Measurements from ENCODE around the gene ACVR1B. TPM values are rescaled to one million over a fixed set of nuclear protein-coding genes. Genes with fewer than 3 reads are reported as not detected.

ACVR1B gene
- total and polyA plus RNA-seq, 2 of the 8 experiments (the other 6 are each of a cell fraction or from before 2014, with no cell fraction given): 16.0 to 19.2 TPM

GRCh38 chr12:51920046-51920445 lies 31.5 kb upstream of the ACVR1B start:
- no peaks in the 10 kb centered on the region for H3K9me3 ChIP-seq (ENCODE audit: insufficient read depth in 2 of 2, low read depth in 1 of 2, low read length in 1 of 2)
- no peaks in the 10 kb centered on the region for H3K79me2 ChIP-seq (ENCODE audit: control insufficient read depth in 1 of 2, insufficient read depth in 2 of 2, low read length in 2 of 2)
- peaks cover 2 to 14% (median 10%) of the 10 kb centered on the region in 4 experiments for H3K4me1 ChIP-seq (replicated peaks in 1 of 4; ENCODE audit: control insufficient read depth in 3 of 4, insufficient read depth in 4 of 4, low read length in 3 of 4)
- no peaks in the 10 kb centered on the region; the same call in 1 of the 2 replicates for H3K23me2 ChIP-seq (ENCODE audit: low read depth, low read length)
- H3K23ac ChIP-seq (ENCODE audit: insufficient read length): no peak overlapping the region
- TF ChIP-seq TAF1 (IDR thresholded peaks at IDR 0.05; ENCODE audit: low read depth, low read length): no peak
- no peak for TF ChIP-seq SIN3A (conservative IDR thresholded peaks at IDR 0.05 in 1 of 2, IDR thresholded peaks at IDR 0.05 in 1 of 2; ENCODE audit: low read depth in 1 of 2, low read length in 2 of 2)
- no peak for TF ChIP-seq RBBP5 (IDR thresholded peaks at IDR 0.05; ENCODE audit: borderline replicate concordance, low read depth, low read length)
- TF ChIP-seq RNF2 (IDR thresholded peaks at IDR 0.05; ENCODE audit: borderline replicate concordance, low read depth, low read length, missing control alignments, poor library complexity, severe bottlenecking): no peak
- TF ChIP-seq TCF12 (IDR thresholded peaks at IDR 0.05; ENCODE audit: low read depth, low read length): no peak
- no peak for TF ChIP-seq TEAD4 (IDR thresholded peaks at IDR 0.05; ENCODE audit: low read depth, low read length)
- TF ChIP-seq MAX (IDR thresholded peaks at IDR 0.05): no peak
- TF ChIP-seq HDAC6 (IDR thresholded peaks at IDR 0.05; ENCODE audit: low read depth, low read length): no peak
- no peak for TF ChIP-seq PHF8 (conservative IDR thresholded peaks at IDR 0.05; ENCODE audit: low read depth, low read length)
- no peak overlapping the region for H3K56ac ChIP-seq (replicated peaks; ENCODE audit: insufficient read length, low read depth, low read length)
- H3K79me1 ChIP-seq (ENCODE audit: low read depth, low read length): no peaks in the 10 kb centered on the region
- no peak overlapping the region for H2BK20ac ChIP-seq (ENCODE audit: low read length)
- ChIA-PET POLR2A (ENCODE audit: partially characterized antibody) (no interaction called here), CTCF (ENCODE audit: partially characterized antibody) (interaction anchor here (0.5 to 8.1 kb wide), 4 partner anchors 8 to 1807 kb away, joined by 4 to 106 read pairs (median 11); no protein-coding TSS in a partner anchor)
- H4K8ac ChIP-seq (ENCODE audit: extremely low read depth, insufficient read depth, low read length): no peak overlapping the region; the same call in 1 of the 2 replicates
- no peak overlapping the region for H3K9ac ChIP-seq (replicated peaks in 1 of 4; ENCODE audit: extremely low read depth in 1 of 4, low read depth in 3 of 4, low read length in 3 of 4)
- no peak for DNase-seq (ENCODE audit: low read depth in 1 of 2, low spot score in 2 of 2)
- no peak overlapping the region for H2AK5ac ChIP-seq (ENCODE audit: low read depth, low read length)
- no peaks in the 10 kb centered on the region for H4K20me1 ChIP-seq (replicated peaks in 1 of 2; ENCODE audit: control insufficient read depth in 1 of 2, insufficient read depth in 2 of 2, low read length in 2 of 2)
- no peak overlapping the region for H3K4me3 ChIP-seq (ENCODE audit: extremely low read depth in 1 of 4, insufficient read depth in 2 of 4, low read depth in 3 of 4, low read length in 4 of 4)
- 94% methylated on average over 2 of the region's 2 CpGs; no CpG with 5 or more reads in 1 of the 2 experiments for WGBS, 2 experiments (ENCODE audit: extremely low coverage in 1 of 2, insufficient coverage in 1 of 2, insufficient read length in 1 of 2, insufficient replicate concordance in 2 of 2, low coverage in 1 of 2, low lambda C conversion rate in 2 of 2, missing lambda C conversion rate in 1 of 2)
- no peak overlapping the region for H2BK5ac ChIP-seq (ENCODE audit: low read depth, low read length)
- H3K36me3 ChIP-seq (ENCODE audit: control insufficient read depth in 2 of 4, insufficient read depth in 4 of 4, low read length in 3 of 4): no peaks in the 10 kb centered on the region
- H3K4ac ChIP-seq (replicated peaks; ENCODE audit: insufficient read length, low read depth, low read length): no peak overlapping the region
- no peak overlapping the region for H2AFZ ChIP-seq (ENCODE audit: low read length)
- H2BK15ac ChIP-seq (ENCODE audit: low read length): no peak overlapping the region
- no peak overlapping the region for H3K14ac ChIP-seq (ENCODE audit: insufficient read length)
- H2BK120ac ChIP-seq (replicated peaks; ENCODE audit: low read depth, low read length): no peak overlapping the region
- H3K27ac ChIP-seq (ENCODE audit: low read depth, low read length): no peak overlapping the region
- peaks cover 0 to 8% (median 5%) of the 10 kb centered on the region in 4 experiments; a peak in 4 of 7 replicates for H3K27me3 ChIP-seq (replicated peaks in 1 of 4; ENCODE audit: control insufficient read depth in 3 of 4, extremely low read depth in 1 of 4, insufficient read depth in 3 of 4, low read length in 3 of 4)
- no peak overlapping the region for H4K5ac ChIP-seq (ENCODE audit: insufficient read length, low read depth, low read length)
- H4K91ac ChIP-seq (replicated peaks; ENCODE audit: insufficient read length, low read length): no peak overlapping the region
- no peak overlapping the region for H2BK12ac ChIP-seq (ENCODE audit: low read depth, low read length)
- no peak overlapping the region for H3K18ac ChIP-seq (ENCODE audit: extremely low read depth, low read length)
- no peak overlapping the region for H3K4me2 ChIP-seq (ENCODE audit: insufficient read depth in 1 of 2, low read depth in 2 of 2, low read length in 2 of 2)
- no peak for FAIRE-seq
